Upper lobe of left lung (tissue), 6 donors: ENCODE data around the gene SERINC2. TPM values are rescaled to one million over a fixed set of nuclear protein-coding genes. Genes with fewer than 3 reads are reported as not detected.

Experiments
- ATAC-seq, 2 donors: fragments of 200-7000 bp; cut with Tn5 transposase; one replicate each; pipeline ENCODE4 v1.9.1; 2022; ENCODE audit warnings: mild to moderate bottlenecking in 2 of 2, moderate library complexity in 2 of 2; ENCODE audit not compliant: low FRiP score in 2 of 2
- DNase-seq, 2 donors: peaks; one replicate each; pipeline ENCODE4 v3.0.0-alpha.2; 2019 to 2020
- H3K27ac ChIP-seq, 4 donors: fragments of 200-600 bp; sonication (generic); one replicate each; pipeline ENCODE4 v1.5.1; 2016 to 2019
- H3K27me3 ChIP-seq, 4 donors: fragments of 200-600 bp; sonication (generic); one replicate each; pipeline ENCODE4 v1.5.1; 2017 to 2019
- H3K36me3 ChIP-seq, 4 donors: fragments of 200-600 bp; sonication (generic); one replicate each; pipeline ENCODE4 v1.5.1; 2016 to 2019
- H3K4me1 ChIP-seq, 4 donors: fragments of 200-600 bp; sonication (generic); one replicate each; pipeline ENCODE4 v1.5.1; 2018 to 2019
- H3K4me3 ChIP-seq, 4 donors: fragments of 200-600 bp; sonication (generic); one replicate each; pipeline ENCODE4 v1.5.1; 2017 to 2019; ENCODE audit warnings: mild to moderate bottlenecking in 2 of 4, moderate library complexity in 1 of 4
- H3K9me3 ChIP-seq, 4 donors: fragments of 200-600 bp; sonication (generic); one replicate each; pipeline ENCODE4 v1.5.1; 2018 to 2019
- EP300 ChIP-seq, 4 donors: sonication (generic); formaldehyde crosslinking; IDR thresholded peaks; one replicate each; pipeline ENCODE4 v1.5.1; 2017; ENCODE audit warnings: antibody characterized with exemption in 4 of 4, control low read depth in 2 of 4
- POLR2A ChIP-seq, 4 donors: fragments of 450-650 bp; IDR thresholded peaks; one replicate each; pipeline ENCODE4 v1.5.1; 2016 to 2017; ENCODE audit warnings: antibody characterized with exemption in 4 of 4, mild to moderate bottlenecking in 2 of 4
- POLR2AphosphoS5 ChIP-seq, 2 donors: sonication (generic); formaldehyde crosslinking; IDR thresholded peaks; one replicate each; pipeline ENCODE4 v1.5.1; 2017; ENCODE audit warnings: antibody characterized with exemption in 2 of 2
- WGBS, 2 donors: methylation state at CpG; one replicate each; pipeline ENCODE4 v1.1.5; 2017 to 2018; 5-methylcytosine and 5-hydroxymethylcytosine counted together
- total RNA-seq, 6 donors: library from RNA; depleted of rRNA in 4 of 6; stranded (reverse); fragments of >200 nt in 4 of 6; gene quantifications; one replicate each; pipeline versions ENCODE4 v1.1.0 to v1.2.1, GENCODE V29; 2016 to 2021
- TF ChIP-seq, protein P1 (sequence below), 6 experiments: fragments of 450-650 bp in 4 of 6; fragments of 200-600 bp in 2 of 6; sonication (generic) in 2 of 6; IDR thresholded peaks; one replicate each; pipeline ENCODE4 v1.5.1; 2016 to 2019; ENCODE audit warnings: antibody characterized with exemption in 6 of 6
- donor health status: DM: no; HTN: no; CAD: no; lungs with moderate emphysema.
- donor health status: DM: no; HTN: yes; CAD: no; lungs with severe emphysema.

SERINC2 gene
- total RNA-seq, 6 donors from 2014 or later = 32.3 to 45.9 (median 42.1) TPM

DNA sequence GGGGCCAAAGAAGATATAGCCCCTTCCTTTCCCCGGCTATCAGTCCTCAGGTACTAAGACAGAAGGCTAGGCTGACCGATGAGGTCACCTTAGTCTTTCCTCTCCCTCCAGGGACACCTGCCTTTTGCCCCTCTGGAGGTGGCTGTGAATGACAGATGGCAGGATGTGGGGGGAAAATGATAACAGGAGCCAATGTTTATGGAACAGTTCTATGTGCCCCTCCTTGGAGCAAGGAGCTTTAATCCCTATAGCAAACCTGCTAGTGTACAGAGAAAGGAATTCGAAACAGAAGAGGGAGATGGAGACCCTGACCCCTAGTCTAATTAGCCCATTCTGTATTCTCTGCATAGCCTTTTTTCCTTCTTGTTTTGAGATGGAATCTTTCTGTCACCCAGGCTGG, 28.1 kb downstream of the SERINC2 start:
- TF ChIP-seq POLR2A (IDR thresholded peaks at IDR 0.05) (no peak), POLR2AphosphoS5 (IDR thresholded peaks at IDR 0.05) (no peak), EP300 (IDR thresholded peaks at IDR 0.05) (no peak)
- TF ChIP-seq, protein P1, sequence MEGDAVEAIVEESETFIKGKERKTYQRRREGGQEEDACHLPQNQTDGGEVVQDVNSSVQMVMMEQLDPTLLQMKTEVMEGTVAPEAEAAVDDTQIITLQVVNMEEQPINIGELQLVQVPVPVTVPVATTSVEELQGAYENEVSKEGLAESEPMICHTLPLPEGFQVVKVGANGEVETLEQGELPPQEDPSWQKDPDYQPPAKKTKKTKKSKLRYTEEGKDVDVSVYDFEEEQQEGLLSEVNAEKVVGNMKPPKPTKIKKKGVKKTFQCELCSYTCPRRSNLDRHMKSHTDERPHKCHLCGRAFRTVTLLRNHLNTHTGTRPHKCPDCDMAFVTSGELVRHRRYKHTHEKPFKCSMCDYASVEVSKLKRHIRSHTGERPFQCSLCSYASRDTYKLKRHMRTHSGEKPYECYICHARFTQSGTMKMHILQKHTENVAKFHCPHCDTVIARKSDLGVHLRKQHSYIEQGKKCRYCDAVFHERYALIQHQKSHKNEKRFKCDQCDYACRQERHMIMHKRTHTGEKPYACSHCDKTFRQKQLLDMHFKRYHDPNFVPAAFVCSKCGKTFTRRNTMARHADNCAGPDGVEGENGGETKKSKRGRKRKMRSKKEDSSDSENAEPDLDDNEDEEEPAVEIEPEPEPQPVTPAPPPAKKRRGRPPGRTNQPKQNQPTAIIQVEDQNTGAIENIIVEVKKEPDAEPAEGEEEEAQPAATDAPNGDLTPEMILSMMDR (IDR thresholded peaks at IDR 0.05) = no peak
- Histone ChIP-seq H3K4me3 (no peak overlapping the region), H3K36me3 (no peaks in the 10 kb centered on the region), H3K4me1 (no peaks in the 10 kb centered on the region), H3K27ac (no peak overlapping the region), H3K27me3 (no peaks in the 10 kb centered on the region), H3K9me3 (no peaks in the 10 kb centered on the region)
- DNase-seq = no peak
- ATAC-seq = no peak
- 69 to 71% methylated on average over 3 of the region's 3 CpGs for WGBS, 2 donors

GRCh38 chr1:31441558-31441957, 28.5 kb downstream of the SERINC2 start:
- TF ChIP-seq, protein P1 (IDR thresholded peaks at IDR 0.05) = no peak
- TF ChIP-seq POLR2A (IDR thresholded peaks at IDR 0.05) (no peak), POLR2AphosphoS5 (IDR thresholded peaks at IDR 0.05) (no peak), EP300 (IDR thresholded peaks at IDR 0.05) (no peak)
- H3K36me3 ChIP-seq = no peaks in the 10 kb centered on the region
- H3K27ac ChIP-seq = no peak overlapping the region
- H3K4me3 ChIP-seq = no peak overlapping the region
- H3K27me3 ChIP-seq = no peaks in the 10 kb centered on the region
- no peaks in the 10 kb centered on the region for H3K4me1 ChIP-seq
- H3K9me3 ChIP-seq = no peaks in the 10 kb centered on the region
- no peak for ATAC-seq
- 84 to 86% methylated on average over 4 of the region's 4 CpGs for WGBS, 2 donors
- DNase-seq = no peak

GRCh38 chr1:31441970-31442647, 29.1 kb downstream of the SERINC2 start:
- TF ChIP-seq, protein P1 (IDR thresholded peaks at IDR 0.05) = no peak
- TF ChIP-seq EP300 (IDR thresholded peaks at IDR 0.05) = no peak
- no peak for TF ChIP-seq POLR2A (IDR thresholded peaks at IDR 0.05)
- no peak for TF ChIP-seq POLR2AphosphoS5 (IDR thresholded peaks at IDR 0.05)
- Histone ChIP-seq H3K36me3 (no peaks in the 10 kb centered on the region), H3K9me3 (no peaks in the 10 kb centered on the region), H3K4me3 (no peak overlapping the region), H3K27ac (no peak overlapping the region), H3K4me1 (no peaks in the 10 kb centered on the region), H3K27me3 (no peaks in the 10 kb centered on the region)
- ATAC-seq = no peak
- no peak for DNase-seq
- 86 to 88% methylated on average over 10 of the region's 10 CpGs for WGBS, 2 donors

GRCh38 chr1:31442648-31442994, 29.6 kb downstream of the SERINC2 start:
- H3K4me1 ChIP-seq = no peaks in the 10 kb centered on the region
- no peak overlapping the region for H3K27ac ChIP-seq
- H3K4me3 ChIP-seq = no peak overlapping the region
- no peaks in the 10 kb centered on the region for H3K36me3 ChIP-seq
- H3K9me3 ChIP-seq = no peaks in the 10 kb centered on the region
- 75 to 89% methylated on average over 1 to 4 of the region's 4 CpGs for WGBS, 2 donors
- TF ChIP-seq EP300 (IDR thresholded peaks at IDR 0.05) (no peak), POLR2AphosphoS5 (IDR thresholded peaks at IDR 0.05) (no peak)
- TF ChIP-seq, protein P1 (IDR thresholded peaks at IDR 0.05) = no peak
- ATAC-seq = no peak
- DNase-seq = no peak
- H3K27me3 ChIP-seq = no peaks in the 10 kb centered on the region

GRCh38 chr1:31443673-31444072, 30.7 kb downstream of the SERINC2 start:
- Histone ChIP-seq H3K27ac (no peak overlapping the region), H3K4me1 (no peaks in the 10 kb centered on the region), H3K36me3 (no peaks in the 10 kb centered on the region), H3K27me3 (no peaks in the 10 kb centered on the region), H3K4me3 (no peak overlapping the region), H3K9me3 (no peaks in the 10 kb centered on the region)
- no peak for TF ChIP-seq EP300 (IDR thresholded peaks at IDR 0.05)
- TF ChIP-seq, protein P1 (IDR thresholded peaks at IDR 0.05) = no peak
- TF ChIP-seq POLR2AphosphoS5 (IDR thresholded peaks at IDR 0.05) = no peak
- TF ChIP-seq POLR2A (IDR thresholded peaks at IDR 0.05) = no peak
- ATAC-seq (no peak), DNase-seq (no peak)
- 92 to 100% methylated on average over 1 of the region's 1 CpG for WGBS, 2 donors
